ENCODE data around the gene LMX1A.

- TF ChIP-seq POLR2A (IDR thresholded peaks at IDR 0.05), result no peak
- TF ChIP-seq, protein P1, sequence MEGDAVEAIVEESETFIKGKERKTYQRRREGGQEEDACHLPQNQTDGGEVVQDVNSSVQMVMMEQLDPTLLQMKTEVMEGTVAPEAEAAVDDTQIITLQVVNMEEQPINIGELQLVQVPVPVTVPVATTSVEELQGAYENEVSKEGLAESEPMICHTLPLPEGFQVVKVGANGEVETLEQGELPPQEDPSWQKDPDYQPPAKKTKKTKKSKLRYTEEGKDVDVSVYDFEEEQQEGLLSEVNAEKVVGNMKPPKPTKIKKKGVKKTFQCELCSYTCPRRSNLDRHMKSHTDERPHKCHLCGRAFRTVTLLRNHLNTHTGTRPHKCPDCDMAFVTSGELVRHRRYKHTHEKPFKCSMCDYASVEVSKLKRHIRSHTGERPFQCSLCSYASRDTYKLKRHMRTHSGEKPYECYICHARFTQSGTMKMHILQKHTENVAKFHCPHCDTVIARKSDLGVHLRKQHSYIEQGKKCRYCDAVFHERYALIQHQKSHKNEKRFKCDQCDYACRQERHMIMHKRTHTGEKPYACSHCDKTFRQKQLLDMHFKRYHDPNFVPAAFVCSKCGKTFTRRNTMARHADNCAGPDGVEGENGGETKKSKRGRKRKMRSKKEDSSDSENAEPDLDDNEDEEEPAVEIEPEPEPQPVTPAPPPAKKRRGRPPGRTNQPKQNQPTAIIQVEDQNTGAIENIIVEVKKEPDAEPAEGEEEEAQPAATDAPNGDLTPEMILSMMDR (IDR thresholded peaks at IDR 0.05), result no peak
These were observed 15.2 kb upstream of the LMX1A start for GRCh38 chr1:165371588-165372225.

Measured in gastroesophageal sphincter (tissue), 3 donors.